ENCODE results near the gene UGP2.

DNA sequence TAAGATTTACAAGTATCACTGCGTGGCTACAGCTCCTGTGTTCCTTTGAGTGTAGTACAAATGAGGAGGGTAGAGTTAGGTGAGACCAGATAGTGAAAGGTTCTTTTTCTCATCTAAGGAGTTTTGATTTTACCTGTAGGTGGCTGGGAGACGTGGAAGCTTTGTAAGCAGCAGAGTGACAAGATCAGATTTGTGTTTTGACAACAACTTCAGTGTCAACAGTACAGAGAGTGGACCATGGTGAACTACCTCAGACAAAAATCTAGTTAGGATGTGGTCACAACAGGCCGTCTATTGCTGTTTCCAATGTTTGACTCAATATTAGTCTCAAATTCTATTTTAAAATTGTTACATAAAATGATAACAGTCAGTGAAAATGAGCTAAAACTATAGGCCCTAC lies 20.3 kb upstream of the UGP2 start:
- TF ChIP-seq, protein P1, sequence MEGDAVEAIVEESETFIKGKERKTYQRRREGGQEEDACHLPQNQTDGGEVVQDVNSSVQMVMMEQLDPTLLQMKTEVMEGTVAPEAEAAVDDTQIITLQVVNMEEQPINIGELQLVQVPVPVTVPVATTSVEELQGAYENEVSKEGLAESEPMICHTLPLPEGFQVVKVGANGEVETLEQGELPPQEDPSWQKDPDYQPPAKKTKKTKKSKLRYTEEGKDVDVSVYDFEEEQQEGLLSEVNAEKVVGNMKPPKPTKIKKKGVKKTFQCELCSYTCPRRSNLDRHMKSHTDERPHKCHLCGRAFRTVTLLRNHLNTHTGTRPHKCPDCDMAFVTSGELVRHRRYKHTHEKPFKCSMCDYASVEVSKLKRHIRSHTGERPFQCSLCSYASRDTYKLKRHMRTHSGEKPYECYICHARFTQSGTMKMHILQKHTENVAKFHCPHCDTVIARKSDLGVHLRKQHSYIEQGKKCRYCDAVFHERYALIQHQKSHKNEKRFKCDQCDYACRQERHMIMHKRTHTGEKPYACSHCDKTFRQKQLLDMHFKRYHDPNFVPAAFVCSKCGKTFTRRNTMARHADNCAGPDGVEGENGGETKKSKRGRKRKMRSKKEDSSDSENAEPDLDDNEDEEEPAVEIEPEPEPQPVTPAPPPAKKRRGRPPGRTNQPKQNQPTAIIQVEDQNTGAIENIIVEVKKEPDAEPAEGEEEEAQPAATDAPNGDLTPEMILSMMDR (IDR thresholded peaks at IDR 0.05), result no peak
- no peak for TF ChIP-seq POLR2AphosphoS5 (IDR thresholded peaks at IDR 0.05)
